Measurements from ENCODE around the gene PTGFR.

The PTGFR gene

DNA sequence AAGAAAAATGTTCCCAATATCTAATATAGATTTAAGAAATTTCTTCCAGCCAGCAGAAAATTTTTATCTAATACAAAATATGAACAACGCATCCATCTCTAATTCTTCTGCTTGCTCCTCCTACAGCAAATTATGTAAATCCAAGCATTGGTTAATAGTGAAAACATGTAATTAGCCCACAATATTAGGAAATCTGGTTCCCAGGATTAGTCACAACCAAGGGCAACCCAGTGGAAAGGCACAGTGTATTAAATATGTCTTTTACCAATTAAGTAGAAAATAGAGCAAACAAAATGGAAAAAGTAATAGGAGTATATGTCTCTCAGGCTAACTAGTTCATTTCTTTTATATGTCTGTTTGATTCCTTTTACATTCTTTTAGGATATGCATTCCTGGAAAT is 70.0 kb downstream of the PTGFR start:
- Histone ChIP-seq H3K36me3 (no peaks in the 10 kb centered on the region), H3K9me3 (no peaks in the 10 kb centered on the region), H3K4me3 (ENCODE audit: low read depth in 1 of 2, low read length in 1 of 2) (no peak overlapping the region), H3K27me3 (no peaks in the 10 kb centered on the region), H3K27ac (no peak overlapping the region), H3K4me1 (ENCODE audit: control insufficient read depth in 1 of 2, insufficient read depth in 1 of 2, low read depth in 1 of 2, low read length in 1 of 2) (no peaks in the 10 kb centered on the region)
- TF ChIP-seq, protein P1, sequence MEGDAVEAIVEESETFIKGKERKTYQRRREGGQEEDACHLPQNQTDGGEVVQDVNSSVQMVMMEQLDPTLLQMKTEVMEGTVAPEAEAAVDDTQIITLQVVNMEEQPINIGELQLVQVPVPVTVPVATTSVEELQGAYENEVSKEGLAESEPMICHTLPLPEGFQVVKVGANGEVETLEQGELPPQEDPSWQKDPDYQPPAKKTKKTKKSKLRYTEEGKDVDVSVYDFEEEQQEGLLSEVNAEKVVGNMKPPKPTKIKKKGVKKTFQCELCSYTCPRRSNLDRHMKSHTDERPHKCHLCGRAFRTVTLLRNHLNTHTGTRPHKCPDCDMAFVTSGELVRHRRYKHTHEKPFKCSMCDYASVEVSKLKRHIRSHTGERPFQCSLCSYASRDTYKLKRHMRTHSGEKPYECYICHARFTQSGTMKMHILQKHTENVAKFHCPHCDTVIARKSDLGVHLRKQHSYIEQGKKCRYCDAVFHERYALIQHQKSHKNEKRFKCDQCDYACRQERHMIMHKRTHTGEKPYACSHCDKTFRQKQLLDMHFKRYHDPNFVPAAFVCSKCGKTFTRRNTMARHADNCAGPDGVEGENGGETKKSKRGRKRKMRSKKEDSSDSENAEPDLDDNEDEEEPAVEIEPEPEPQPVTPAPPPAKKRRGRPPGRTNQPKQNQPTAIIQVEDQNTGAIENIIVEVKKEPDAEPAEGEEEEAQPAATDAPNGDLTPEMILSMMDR (IDR thresholded peaks at IDR 0.05) = no peak

DNA sequence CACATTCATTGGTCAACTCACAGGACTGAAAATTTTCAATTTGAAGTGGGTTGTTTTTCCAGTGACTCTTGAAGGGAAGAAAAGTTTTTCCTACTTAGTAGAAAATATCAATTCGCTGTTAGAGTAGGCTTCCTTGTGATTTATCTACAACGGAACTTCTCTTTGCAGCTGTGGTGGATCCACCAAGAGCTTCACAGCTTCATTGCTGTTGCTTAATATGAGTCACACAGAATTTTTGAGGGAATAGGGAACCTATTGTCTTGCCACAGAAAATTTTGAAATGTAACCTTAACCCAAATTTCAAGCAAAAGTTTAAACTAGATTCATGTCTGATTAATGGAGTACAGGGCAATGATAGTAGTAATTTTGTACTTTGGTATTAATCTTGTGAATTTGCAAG is 71.1 kb downstream of the PTGFR start:
- Histone ChIP-seq H3K4me1 (ENCODE audit: control insufficient read depth in 1 of 2, insufficient read depth in 1 of 2, low read depth in 1 of 2, low read length in 1 of 2) (no peaks in the 10 kb centered on the region), H3K4me3 (ENCODE audit: low read depth in 1 of 2, low read length in 1 of 2) (no peak overlapping the region), H3K36me3 (no peaks in the 10 kb centered on the region), H3K9me3 (no peaks in the 10 kb centered on the region), H3K27me3 (no peaks in the 10 kb centered on the region), H3K27ac (no peak overlapping the region)
- TF ChIP-seq, protein P1 (IDR thresholded peaks at IDR 0.05) = no peak

DNA sequence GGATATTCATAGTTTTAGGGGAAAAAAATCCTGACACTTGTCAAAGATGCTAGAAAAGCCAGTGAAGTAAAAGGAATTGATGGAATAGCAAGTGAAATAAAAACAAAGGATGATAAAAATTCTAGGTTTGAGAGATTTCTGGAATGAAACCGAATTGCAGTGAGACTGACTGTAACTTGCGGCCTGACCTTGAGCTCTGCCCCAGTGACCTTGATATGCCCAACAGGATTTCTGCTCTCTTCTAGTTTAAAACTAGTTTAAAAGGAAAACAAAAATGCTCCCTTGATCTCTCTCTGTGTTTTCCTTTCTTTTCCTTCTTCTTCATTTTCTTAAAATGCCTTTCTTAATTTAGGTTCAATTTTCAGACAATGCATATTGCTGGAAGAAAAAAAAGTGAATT is 74.6 kb downstream of the PTGFR start:
- Histone ChIP-seq H3K27me3 (no peaks in the 10 kb centered on the region), H3K27ac (no peak overlapping the region), H3K4me3 (ENCODE audit: low read depth in 1 of 2, low read length in 1 of 2) (no peak overlapping the region), H3K4me1 (ENCODE audit: control insufficient read depth in 1 of 2, insufficient read depth in 1 of 2, low read depth in 1 of 2, low read length in 1 of 2) (no peaks in the 10 kb centered on the region), H3K9me3 (no peaks in the 10 kb centered on the region), H3K36me3 (no peaks in the 10 kb centered on the region)
- TF ChIP-seq, protein P1 (IDR thresholded peaks at IDR 0.05) = no peak

DNA sequence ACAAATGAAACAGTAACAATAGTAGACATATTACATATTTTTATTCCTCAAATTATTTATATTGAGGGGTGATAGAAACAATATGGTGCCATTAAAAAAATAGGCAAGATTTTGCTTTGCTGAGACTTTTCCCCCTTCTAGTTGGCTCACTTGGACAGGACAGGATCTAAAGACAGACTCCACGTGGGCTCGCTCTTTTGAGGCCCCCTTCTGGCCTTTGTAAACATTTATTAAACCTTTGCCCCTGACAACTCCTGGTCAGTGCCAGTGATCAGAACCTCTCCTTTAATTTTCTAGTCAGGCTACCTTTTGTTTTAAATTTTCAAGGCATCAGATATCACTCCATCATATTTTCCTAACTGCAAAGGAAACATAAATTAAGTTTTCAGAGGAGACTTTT is 79.8 kb downstream of the PTGFR start:
- Histone ChIP-seq H3K27ac (no peak overlapping the region), H3K9me3 (no peaks in the 10 kb centered on the region), H3K27me3 (no peaks in the 10 kb centered on the region), H3K4me3 (ENCODE audit: low read depth in 1 of 2, low read length in 1 of 2) (no peak overlapping the region), H3K4me1 (ENCODE audit: control insufficient read depth in 1 of 2, insufficient read depth in 1 of 2, low read depth in 1 of 2, low read length in 1 of 2) (no peaks in the 10 kb centered on the region), H3K36me3 (no peaks in the 10 kb centered on the region)
- TF ChIP-seq, protein P1 (IDR thresholded peaks at IDR 0.05) = no peak

DNA sequence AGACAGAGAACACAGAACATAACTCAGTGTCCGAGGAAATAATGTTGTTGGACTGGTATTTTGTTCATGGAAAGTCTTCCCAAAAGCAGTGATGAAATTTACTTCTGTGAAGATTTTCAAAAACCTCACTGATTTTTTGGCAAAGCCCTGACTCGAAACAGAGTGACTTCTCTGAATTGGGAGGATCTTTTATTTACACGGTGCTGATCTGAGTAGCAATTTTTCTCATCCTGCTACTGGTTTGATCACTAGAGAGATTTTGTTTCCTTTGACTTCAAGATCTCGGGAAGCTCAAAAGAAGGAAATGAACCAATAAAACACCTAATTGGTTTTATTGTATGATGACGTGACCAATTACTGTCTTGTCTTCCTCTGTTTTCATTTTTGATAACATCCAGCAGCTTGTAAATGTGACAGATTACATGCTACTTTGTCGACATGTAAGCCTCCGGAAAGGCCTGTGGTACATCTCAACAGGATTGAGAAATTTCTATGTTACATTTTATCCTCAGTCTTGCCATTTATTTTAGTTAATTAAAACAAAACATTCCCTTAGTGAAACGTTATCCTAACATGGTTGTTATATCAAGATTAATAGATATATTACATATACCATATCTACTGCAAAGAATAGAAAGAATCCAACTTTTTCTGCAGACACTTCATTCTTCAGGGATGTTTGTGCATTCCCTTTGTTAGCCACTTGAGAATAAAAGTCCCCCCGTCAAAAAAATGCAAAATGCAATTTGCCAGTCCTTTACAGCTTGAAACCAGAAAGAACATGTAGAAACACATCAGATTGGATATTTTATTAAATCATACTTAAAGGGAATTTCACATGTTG is 86.7 kb downstream of the PTGFR start:
- no peaks in the 10 kb centered on the region for H3K36me3 ChIP-seq
- H3K27me3 ChIP-seq = no peaks in the 10 kb centered on the region
- TF ChIP-seq, protein P1 (IDR thresholded peaks at IDR 0.05) = no peak
- H3K27ac ChIP-seq = no peak overlapping the region
- no peak overlapping the region for H3K4me3 ChIP-seq (ENCODE audit: low read depth in 1 of 2, low read length in 1 of 2)
- no peaks in the 10 kb centered on the region for H3K4me1 ChIP-seq (ENCODE audit: control insufficient read depth in 1 of 2, insufficient read depth in 1 of 2, low read depth in 1 of 2, low read length in 1 of 2)
- H3K9me3 ChIP-seq = no peaks in the 10 kb centered on the region

Data from neutrophil (primary cell).